Measurements from ENCODE around the gene TMEM161A. TPM values are rescaled to one million over a fixed set of nuclear protein-coding genes. Genes with fewer than 3 reads are reported as not detected.

The TMEM161A gene
- total and polyA plus RNA-seq, 11 donors: 12.3 to 29.7 (median 22.1) TPM

DNA sequence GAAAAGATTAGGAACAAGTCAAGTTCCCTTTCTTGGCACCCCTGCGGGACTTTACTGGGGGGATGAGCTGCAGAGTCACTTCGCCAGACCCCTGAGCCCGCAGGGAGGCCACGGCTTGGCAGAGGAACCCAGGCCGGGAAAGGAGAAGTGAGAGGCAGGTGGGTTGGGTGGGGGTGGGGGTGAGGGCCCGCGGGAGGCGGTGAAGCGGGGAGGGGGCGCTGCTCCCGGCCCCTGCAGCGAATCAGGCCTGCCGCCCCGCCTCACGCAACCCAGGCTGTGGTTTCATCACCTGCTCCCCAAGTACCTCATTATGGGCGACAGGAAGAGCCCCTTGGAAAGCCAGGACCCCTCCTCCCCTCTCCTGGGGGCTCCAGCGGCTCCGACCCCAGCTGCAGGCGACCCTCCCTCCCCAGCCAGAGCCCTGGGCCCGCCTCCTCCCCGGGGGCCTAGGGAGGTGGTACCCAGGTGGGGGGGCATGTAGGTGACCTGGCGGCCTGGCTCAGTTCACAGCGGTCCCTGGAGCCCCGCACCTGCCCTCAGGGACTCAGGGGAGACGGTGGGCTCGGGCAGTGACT lies 22.3 kb upstream of the TMEM161A start:
- TF ChIP-seq CTCF (IDR thresholded peaks at IDR 0.05) (no peak), POLR2A (IDR thresholded peaks at IDR 0.05) (no peak)
- Histone ChIP-seq H3K4me3 (no peak overlapping the region), H3K36me3 (peaks cover 0 to 10% (median 0%) of the 10 kb centered on the region in 9 donors), H3K9me3 (no peaks in the 10 kb centered on the region), H3K27ac (no peak overlapping the region), H3K4me1 (no peaks in the 10 kb centered on the region), H3K27me3 (no peaks in the 10 kb centered on the region)
- ATAC-seq (no peak), DNase-seq (no peak)
- 48 to 60% (median 55%) methylated on average over 15 to 26 of the region's 26 CpGs for WGBS, 4 donors
- intact Hi-C loops (cut with DNase I): no loop called here

DNA sequence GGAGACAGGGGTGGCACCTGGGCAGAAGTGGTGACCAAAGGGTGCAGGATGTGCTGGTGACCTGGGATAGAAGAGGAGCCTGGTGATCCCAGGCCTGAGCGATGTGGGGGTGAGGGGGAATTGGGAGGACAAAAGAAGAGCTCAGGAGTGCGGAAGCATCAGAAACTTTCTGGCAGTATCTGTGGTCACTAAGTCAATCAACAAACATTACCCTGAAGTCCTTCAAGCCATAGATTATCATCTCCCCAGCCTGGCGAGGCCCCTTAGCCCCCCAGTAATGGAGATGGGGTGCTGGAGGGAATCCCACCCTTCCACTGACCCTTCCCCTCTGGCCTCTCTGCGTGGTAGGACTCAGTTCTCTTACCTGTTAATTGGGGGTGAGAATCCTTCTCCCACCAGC lies 21.3 kb upstream of the TMEM161A start:
- Histone ChIP-seq H3K27me3 (no peaks in the 10 kb centered on the region), H3K9me3 (no peaks in the 10 kb centered on the region), H3K4me3 (no peak overlapping the region), H3K4me1 (no peaks in the 10 kb centered on the region), H3K36me3 (peaks cover 0 to 10% (median 0%) of the 10 kb centered on the region in 9 donors), H3K27ac (no peak overlapping the region)
- ATAC-seq (no peak), DNase-seq (no peak)
- 88 to 94% (median 90%) methylated on average over 4 of the region's 4 CpGs for WGBS, 4 donors
- intact Hi-C loops (cut with DNase I): no loop called here
- no peak for TF ChIP-seq CTCF (IDR thresholded peaks at IDR 0.05)
- no peak for TF ChIP-seq POLR2A (IDR thresholded peaks at IDR 0.05)

DNA sequence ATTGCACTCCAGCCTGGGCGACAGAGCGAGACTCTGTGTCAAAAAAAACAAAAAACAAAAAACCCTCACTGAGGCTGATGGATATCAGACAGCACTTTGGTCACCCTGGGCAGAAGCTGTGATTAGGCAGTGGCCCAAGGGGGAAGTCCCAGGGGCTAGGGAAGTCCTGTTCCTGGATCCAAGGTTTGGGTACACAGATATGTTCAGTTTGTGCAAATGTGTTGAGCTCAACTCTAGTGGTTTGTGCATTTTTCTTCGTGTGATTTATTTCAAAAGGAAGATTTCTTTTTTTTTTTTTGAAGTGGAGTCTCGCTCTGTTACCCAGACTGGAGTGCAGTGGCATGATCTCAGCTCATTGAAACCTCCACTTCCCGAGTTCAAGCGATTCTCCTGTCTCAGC lies 19.5 kb upstream of the TMEM161A start:
- H3K9me3 ChIP-seq: no peaks in the 10 kb centered on the region
- no peaks in the 10 kb centered on the region for H3K27me3 ChIP-seq
- DNase-seq (no peak), ATAC-seq (no peak)
- 75 to 84% (median 82%) methylated on average over 6 of the region's 6 CpGs for WGBS, 4 donors
- H3K36me3 ChIP-seq: peaks cover 0 to 10% (median 0%) of the 10 kb centered on the region in 9 donors
- no peak overlapping the region for H3K4me3 ChIP-seq
- intact Hi-C loops (cut with DNase I): no loop called here
- no peak overlapping the region for H3K27ac ChIP-seq
- TF ChIP-seq CTCF (IDR thresholded peaks at IDR 0.05) (no peak), POLR2A (IDR thresholded peaks at IDR 0.05) (no peak)
- H3K4me1 ChIP-seq: no peaks in the 10 kb centered on the region

DNA sequence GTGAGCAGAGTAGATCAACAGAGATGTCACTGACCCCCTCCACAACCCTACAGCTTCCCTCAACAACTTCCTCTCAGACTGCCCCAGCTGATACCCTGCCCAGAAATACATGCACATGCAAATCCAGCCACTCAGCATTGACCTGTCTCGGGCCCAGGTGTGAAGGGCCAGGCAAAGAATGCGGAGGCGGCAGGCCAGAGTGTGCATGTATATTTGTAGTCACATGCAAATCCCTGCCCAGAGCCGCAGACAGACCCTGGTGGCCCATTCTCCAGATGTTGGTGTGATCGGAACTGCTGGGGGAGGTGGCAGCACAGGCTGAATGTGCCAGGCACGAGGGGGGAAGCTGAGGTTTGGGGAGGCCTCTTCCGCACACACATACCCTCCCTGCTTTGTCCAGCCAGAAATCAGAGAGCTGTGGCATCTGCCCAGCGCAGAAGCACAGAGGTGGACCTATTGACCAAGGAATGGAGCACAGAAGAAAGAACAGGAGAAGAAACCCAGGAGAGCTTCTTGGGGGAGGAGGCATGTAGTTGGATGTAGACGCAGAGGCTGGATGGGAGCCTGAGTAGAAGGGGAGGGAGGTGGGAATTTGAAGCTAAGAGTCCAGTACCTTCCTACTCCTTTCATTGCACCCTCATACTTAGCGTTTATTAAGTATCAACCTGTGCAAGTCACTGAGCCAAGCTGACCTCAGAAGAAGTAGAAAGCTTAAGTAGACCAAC lies 17.4 kb upstream of the TMEM161A start:
- no peak overlapping the region for H3K27ac ChIP-seq
- DNase-seq: no peak
- no peak for TF ChIP-seq CTCF (IDR thresholded peaks at IDR 0.05)
- TF ChIP-seq POLR2A (IDR thresholded peaks at IDR 0.05): no peak

More for the DNA sequence above, 17.4 kb upstream of the TMEM161A start:
- Histone ChIP-seq H3K4me3 (no peak overlapping the region), H3K4me1 (no peaks in the 10 kb centered on the region), H3K9me3 (no peaks in the 10 kb centered on the region), H3K36me3 (peaks cover 0 to 10% (median 0%) of the 10 kb centered on the region in 9 donors), H3K27me3 (no peaks in the 10 kb centered on the region)
- WGBS, 4 donors: 91 to 95% (median 92%) methylated on average over 7 to 10 of the region's 10 CpGs
- intact Hi-C loops (cut with DNase I): no loop called here
- ATAC-seq: no peak

All from heart left ventricle (tissue), 16 donors.